Calu3 (cell line): Measurements from ENCODE around the gene HECA. TPM values are rescaled to one million over a fixed set of nuclear protein-coding genes. Genes with fewer than 3 reads are reported as not detected.

Experiments
- BruUV-seq: library from RNA; stranded (reverse); fragments of 400-500 nt; replicated peaks from 2 replicates; lab custom pipeline; 2021; lab: Mats Ljungman, UMichigan
- CTCF ChIA-PET: fragments of 300-600 bp; sonication (Branson Sonifier 250); formaldehyde crosslinking; loops from one replicate; lab custom pipeline; 2022; ENCODE audit warnings: antibody characterized with exemption; lab: Charles Lee
- DNase-seq: peaks from one replicate; pipeline ENCODE4 v3.0.0; 2022
- H3K27ac Mint-ChIP-seq: one replicate; pipeline ENCODE4 v1.8.0; 2022; ENCODE audit warnings: mixed read lengths; ENCODE audit not compliant: unreplicated experiment
- H3K27me3 Mint-ChIP-seq: one replicate; pipeline ENCODE4 v1.8.0; 2022; ENCODE audit warnings: mixed read lengths; ENCODE audit not compliant: unreplicated experiment
- H3K36me3 Mint-ChIP-seq: one replicate; pipeline ENCODE4 v1.8.0; 2022; ENCODE audit warnings: mild to moderate bottlenecking, moderate library complexity, mixed read lengths; ENCODE audit not compliant: insufficient read depth, unreplicated experiment
- H3K4me1 Mint-ChIP-seq: one replicate; pipeline ENCODE4 v1.8.0; 2022; ENCODE audit warnings: mild to moderate bottlenecking, low read depth, mixed read lengths; ENCODE audit not compliant: unreplicated experiment
- H3K4me3 Mint-ChIP-seq: one replicate; pipeline ENCODE4 v1.8.0; 2022; ENCODE audit warnings: mild to moderate bottlenecking, low read depth, moderate library complexity, mixed read lengths; ENCODE audit not compliant: unreplicated experiment
- H3K9me3 Mint-ChIP-seq: one replicate; pipeline ENCODE4 v1.8.0; 2022; ENCODE audit warnings: low read depth, mixed read lengths; ENCODE audit not compliant: unreplicated experiment
- CTCF ChIP-seq: fragments of 200-600 bp; IDR thresholded peaks from one replicate; pipeline ENCODE4 v1.8.0; 2022; ENCODE audit warnings: antibody characterized with exemption; ENCODE audit not compliant: unreplicated experiment
- intact Hi-C: fragments of 100-400 bp; cut with micrococcal nuclease; formaldehyde crosslinking; loops from one replicate; pipeline ENCODE4 v1.10.0; 2022; ENCODE audit not compliant: unreplicated experiment
- total RNA-seq: library from RNA; stranded (reverse); gene quantifications from 2 replicates; pipeline ENCODE4 v1.2.3, GENCODE V29; 2022

HECA gene
- total RNA-seq, 1 experiment from 2014 or later, result 7.1 TPM

GRCh38 chr6:139124887-139125672 is 9.8 kb upstream of the HECA start:
- TF ChIP-seq CTCF, result no peak
- Mint-ChIP-seq H3K4me1 (no peaks in the 10 kb centered on the region), H3K27me3 (peaks cover 16% of the 10 kb centered on the region), H3K4me3 (no peak overlapping the region), H3K9me3 (peaks cover 3% of the 10 kb centered on the region), H3K36me3 (no peaks in the 10 kb centered on the region), H3K27ac (no peak overlapping the region)
- intact Hi-C loops, result loop anchor here (2.0 kb wide), 1 partner anchor 240 kb away; no protein-coding TSS in a partner anchor
- CTCF ChIA-PET, result interaction anchor here (0.5 kb wide), 1 partner anchor 96 kb away, joined by 3 read pairs; no protein-coding TSS in a partner anchor
- BruUV-seq, result no TSS peak
- DNase-seq, result peak; percentile 39

DNA sequence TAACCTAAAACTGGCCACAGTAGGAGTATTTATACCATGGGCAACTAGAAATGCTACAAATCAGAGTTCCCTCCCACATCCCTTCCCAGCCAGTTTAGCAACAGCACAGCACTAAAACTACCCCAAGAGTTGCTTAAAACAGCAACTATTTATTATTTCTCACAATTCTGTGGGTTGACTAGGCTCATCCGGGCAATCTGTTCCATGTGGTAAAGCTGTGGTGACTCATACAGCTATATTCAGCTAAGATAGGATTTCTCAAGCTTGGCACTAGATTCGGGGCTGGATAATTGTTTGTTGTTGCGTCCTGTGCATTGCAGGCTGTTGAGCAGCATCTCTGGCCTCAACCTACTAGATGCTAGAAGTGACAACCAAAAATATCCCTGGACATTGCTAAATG is 8.6 kb upstream of the HECA start:
- no peak overlapping the region for H3K27ac Mint-ChIP-seq
- BruUV-seq, result no TSS peak
- TF ChIP-seq CTCF, result no peak
- intact Hi-C loops, result no loop called here
- H3K4me1 Mint-ChIP-seq, result no peaks in the 10 kb centered on the region
- H3K27me3 Mint-ChIP-seq, result peaks cover 16% of the 10 kb centered on the region
- DNase-seq, result no peak
- CTCF ChIA-PET, result no interaction called here
- no peaks in the 10 kb centered on the region for H3K36me3 Mint-ChIP-seq
- H3K4me3 Mint-ChIP-seq, result no peak overlapping the region
- H3K9me3 Mint-ChIP-seq, result no peaks in the 10 kb centered on the region

DNA sequence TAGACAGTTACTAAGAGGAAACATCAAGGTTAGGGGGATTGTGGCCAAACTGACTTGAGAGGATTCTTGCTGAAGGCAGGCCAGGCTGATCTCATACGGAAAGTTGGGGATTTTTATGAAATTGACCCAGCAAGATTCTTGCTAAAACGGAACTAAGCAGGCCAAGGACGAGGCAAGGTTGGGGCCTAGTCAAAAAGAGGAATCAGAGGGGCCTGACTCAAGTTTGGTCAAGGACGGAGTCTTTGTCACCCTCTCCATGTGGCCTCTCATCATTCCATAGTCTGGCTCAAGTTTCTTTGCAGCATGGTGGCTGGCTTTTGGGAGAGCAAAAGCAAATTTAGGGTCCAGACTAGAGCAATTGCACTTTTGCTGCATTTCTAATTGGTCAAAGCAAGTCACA is 7.9 kb upstream of the HECA start:
- H3K27ac Mint-ChIP-seq, result no peak overlapping the region
- no peaks in the 10 kb centered on the region for H3K36me3 Mint-ChIP-seq
- H3K9me3 Mint-ChIP-seq, result no peaks in the 10 kb centered on the region
- no TSS peak for BruUV-seq
- intact Hi-C loops, result no loop called here
- no peak for DNase-seq
- H3K27me3 Mint-ChIP-seq, result peaks cover 16% of the 10 kb centered on the region
- no peaks in the 10 kb centered on the region for H3K4me1 Mint-ChIP-seq
- H3K4me3 Mint-ChIP-seq, result no peak overlapping the region
- CTCF ChIA-PET, result no interaction called here
- no peak for TF ChIP-seq CTCF

DNA sequence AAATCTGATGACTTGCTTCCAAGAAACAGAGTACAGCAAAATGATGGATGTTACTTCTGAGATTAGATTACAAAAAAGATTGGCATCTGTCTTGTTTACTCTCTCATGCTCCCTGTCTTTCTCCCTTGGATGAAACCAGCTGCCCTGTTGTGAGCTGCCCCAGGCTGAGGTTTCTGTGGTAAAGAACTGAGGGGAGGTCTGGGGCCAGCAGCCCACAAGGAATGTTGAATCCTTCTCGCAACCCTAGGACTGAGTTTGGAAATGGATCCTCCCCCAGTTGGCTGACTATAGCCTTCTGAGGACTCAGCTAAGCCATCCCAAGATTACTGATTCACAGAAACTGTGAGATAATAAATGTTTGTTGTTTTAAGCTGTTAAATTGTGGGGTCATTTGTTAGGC is 5.6 kb upstream of the HECA start:
- intact Hi-C loops, result no loop called here
- Mint-ChIP-seq H3K4me3 (no peak overlapping the region), H3K27ac (no peak overlapping the region), H3K36me3 (no peaks in the 10 kb centered on the region), H3K27me3 (peaks cover 5% of the 10 kb centered on the region), H3K9me3 (no peaks in the 10 kb centered on the region), H3K4me1 (no peaks in the 10 kb centered on the region)
- DNase-seq, result no peak
- CTCF ChIA-PET, result no interaction called here
- TF ChIP-seq CTCF, result no peak
- no TSS peak for BruUV-seq
